ENCODE data around the gene BTLA. TPM values are rescaled to one million over a fixed set of nuclear protein-coding genes. Genes with fewer than 3 reads are reported as not detected.
A peak's percentile ranks its signal among the peaks of the same experiment; 100 is the strongest.

BTLA gene
- polyA plus RNA-seq, 3 donors: 0.05 TPM; not detected in 2

- TF ChIP-seq, protein P1, sequence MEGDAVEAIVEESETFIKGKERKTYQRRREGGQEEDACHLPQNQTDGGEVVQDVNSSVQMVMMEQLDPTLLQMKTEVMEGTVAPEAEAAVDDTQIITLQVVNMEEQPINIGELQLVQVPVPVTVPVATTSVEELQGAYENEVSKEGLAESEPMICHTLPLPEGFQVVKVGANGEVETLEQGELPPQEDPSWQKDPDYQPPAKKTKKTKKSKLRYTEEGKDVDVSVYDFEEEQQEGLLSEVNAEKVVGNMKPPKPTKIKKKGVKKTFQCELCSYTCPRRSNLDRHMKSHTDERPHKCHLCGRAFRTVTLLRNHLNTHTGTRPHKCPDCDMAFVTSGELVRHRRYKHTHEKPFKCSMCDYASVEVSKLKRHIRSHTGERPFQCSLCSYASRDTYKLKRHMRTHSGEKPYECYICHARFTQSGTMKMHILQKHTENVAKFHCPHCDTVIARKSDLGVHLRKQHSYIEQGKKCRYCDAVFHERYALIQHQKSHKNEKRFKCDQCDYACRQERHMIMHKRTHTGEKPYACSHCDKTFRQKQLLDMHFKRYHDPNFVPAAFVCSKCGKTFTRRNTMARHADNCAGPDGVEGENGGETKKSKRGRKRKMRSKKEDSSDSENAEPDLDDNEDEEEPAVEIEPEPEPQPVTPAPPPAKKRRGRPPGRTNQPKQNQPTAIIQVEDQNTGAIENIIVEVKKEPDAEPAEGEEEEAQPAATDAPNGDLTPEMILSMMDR (IDR thresholded peaks at IDR 0.05): no peak
- no peaks in the 10 kb centered on the region for H4K20me1 ChIP-seq (ENCODE audit: insufficient read depth, low read length)
- intact Hi-C loops (cut with micrococcal nuclease): no loop called here
- H3K79me2 ChIP-seq (ENCODE audit: insufficient read depth, low read length): no peaks in the 10 kb centered on the region
- peaks cover 0 to 4% (median 0%) of the 10 kb centered on the region in 3 donors for H3K27me3 Mint-ChIP-seq (ENCODE audit: low read depth in 3 of 3)
- peaks cover 76% of the 10 kb centered on the region for H3K4me1 Mint-ChIP-seq
- H2AFZ ChIP-seq (ENCODE audit: insufficient read depth, low read depth, low read length, poor library complexity, severe bottlenecking): no peak overlapping the region
- peak overlapping the region in 5 of 7 donors; percentile 15 to 76 (median 64) for H3K27ac Mint-ChIP-seq
- no peaks in the 10 kb centered on the region for H3K9me3 ChIP-seq (replicated peaks in 1 of 2; ENCODE audit: control insufficient read depth in 1 of 2, insufficient read depth in 1 of 2, low read length in 2 of 2)
- no peaks in the 10 kb centered on the region for H3K36me3 Mint-ChIP-seq
- peaks cover 59 to 77% of the 10 kb centered on the region in 2 donors for H3K4me1 ChIP-seq (ENCODE audit: control insufficient read depth in 1 of 2, insufficient read depth in 2 of 2, low read length in 2 of 2)
- no peak overlapping the region for H3K4me3 Mint-ChIP-seq
- H3K27me3 ChIP-seq (ENCODE audit: control insufficient read depth in 2 of 2, insufficient read depth in 2 of 2, low read length in 2 of 2): no peaks in the 10 kb centered on the region
- H3K9ac ChIP-seq (ENCODE audit: insufficient read depth, low read length, poor library complexity, severe bottlenecking): no peak overlapping the region
- H3K9me3 Mint-ChIP-seq: peaks cover 0 to 7% (median 1%) of the 10 kb centered on the region in 7 donors
- peak overlapping the region in 1 of 3 experiments; percentile 7 for H3K4me3 ChIP-seq (replicated peaks in 1 of 3; ENCODE audit: low read depth in 2 of 3, low read length in 3 of 3)
- peak overlapping the region in 1 of 2 donors; percentile 35 for H3K27ac ChIP-seq (ENCODE audit: low read depth in 1 of 2, low read length in 2 of 2)
- DNase-seq: peak in 1 of 3 donors; percentile 39
- H3K4me2 ChIP-seq (replicated peaks; ENCODE audit: extremely low read depth, low read length, poor library complexity, severe bottlenecking): peak overlapping the region; percentile 45
- H3K36me3 ChIP-seq (replicated peaks in 1 of 2; ENCODE audit: control insufficient read depth in 1 of 2, insufficient read depth in 2 of 2, low read length in 2 of 2): no peaks in the 10 kb centered on the region
- WGBS (ENCODE audit: insufficient coverage): no CpG with 5 or more reads among the region's 1 CpG
Measured at GRCh38 chr3:112476346-112476745, 22.9 kb downstream of the BTLA start.

DNA sequence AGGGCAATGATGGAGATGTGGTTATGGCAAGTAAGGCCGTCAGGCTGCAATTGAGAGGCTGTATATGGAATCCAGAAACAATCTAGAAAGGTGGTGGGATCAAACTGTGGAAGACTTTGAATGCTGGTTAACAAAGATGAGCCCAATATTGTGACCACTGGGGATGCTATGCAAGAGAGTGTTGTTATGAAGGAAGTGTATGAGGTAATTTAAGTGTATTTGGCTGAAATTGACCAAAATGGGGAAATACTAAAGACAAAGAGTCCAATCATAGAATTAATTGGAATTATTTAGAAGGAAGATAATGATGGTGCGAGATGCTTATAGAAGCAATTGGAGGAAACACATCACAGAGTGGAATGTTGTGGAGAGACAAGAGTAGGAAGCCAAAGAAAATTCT, 24.5 kb downstream of the BTLA start:
- Histone ChIP-seq H3K79me2 (ENCODE audit: insufficient read depth, low read length) (no peaks in the 10 kb centered on the region), H3K4me1 (ENCODE audit: control insufficient read depth in 1 of 2, insufficient read depth in 2 of 2, low read length in 2 of 2) (peaks cover 56 to 74% of the 10 kb centered on the region in 2 donors)
- H3K4me1 Mint-ChIP-seq: peaks cover 87% of the 10 kb centered on the region

More for the DNA sequence above, 24.5 kb downstream of the BTLA start:
- H3K4me2 ChIP-seq (replicated peaks; ENCODE audit: extremely low read depth, low read length, poor library complexity, severe bottlenecking): no peak overlapping the region
- no peak overlapping the region for H3K9ac ChIP-seq (ENCODE audit: insufficient read depth, low read length, poor library complexity, severe bottlenecking)
- Mint-ChIP-seq H3K4me3 (peak overlapping the region in 1 of 2 donors; percentile 1), H3K9me3 (peaks cover 0 to 3% (median 0%) of the 10 kb centered on the region in 7 donors), H3K36me3 (no peaks in the 10 kb centered on the region), H3K27ac (peak overlapping the region in 6 of 7 donors; percentile 3 to 87 (median 46)), H3K27me3 (ENCODE audit: low read depth in 3 of 3) (peaks cover 0 to 4% (median 0%) of the 10 kb centered on the region in 3 donors)
- intact Hi-C loops (cut with micrococcal nuclease): no loop called here
- no peaks in the 10 kb centered on the region for H4K20me1 ChIP-seq (ENCODE audit: insufficient read depth, low read length)
- no peaks in the 10 kb centered on the region for H3K27me3 ChIP-seq (ENCODE audit: control insufficient read depth in 2 of 2, insufficient read depth in 2 of 2, low read length in 2 of 2)
- peak; percentile 12 to 29 (median 15) for DNase-seq
- H3K9me3 ChIP-seq (replicated peaks in 1 of 2; ENCODE audit: control insufficient read depth in 1 of 2, insufficient read depth in 1 of 2, low read length in 2 of 2): no peaks in the 10 kb centered on the region
- no peaks in the 10 kb centered on the region for H3K36me3 ChIP-seq (replicated peaks in 1 of 2; ENCODE audit: control insufficient read depth in 1 of 2, insufficient read depth in 2 of 2, low read length in 2 of 2)
- peak overlapping the region in 1 of 2 donors; percentile 28 for H3K27ac ChIP-seq (ENCODE audit: low read depth in 1 of 2, low read length in 2 of 2)
- H2AFZ ChIP-seq (ENCODE audit: insufficient read depth, low read depth, low read length, poor library complexity, severe bottlenecking): no peak overlapping the region
- TF ChIP-seq, protein P1 (IDR thresholded peaks at IDR 0.05): no peak
- peak overlapping the region in 1 of 3 experiments; percentile 4 for H3K4me3 ChIP-seq (replicated peaks in 1 of 3; ENCODE audit: low read depth in 2 of 3, low read length in 3 of 3)
- WGBS (ENCODE audit: insufficient coverage): 69% methylated on average over 2 of the region's 2 CpGs

Data from CD14-positive monocyte (primary cell).